ENCODE data around the gene ROCK2. TPM values are rescaled to one million over a fixed set of nuclear protein-coding genes. Genes with fewer than 3 reads are reported as not detected.

ROCK2 gene
- total and polyA plus RNA-seq, 2 donors (not counting 1 experiment from before 2014, with no cell fraction given): 2.3 to 30.2 TPM

DNA sequence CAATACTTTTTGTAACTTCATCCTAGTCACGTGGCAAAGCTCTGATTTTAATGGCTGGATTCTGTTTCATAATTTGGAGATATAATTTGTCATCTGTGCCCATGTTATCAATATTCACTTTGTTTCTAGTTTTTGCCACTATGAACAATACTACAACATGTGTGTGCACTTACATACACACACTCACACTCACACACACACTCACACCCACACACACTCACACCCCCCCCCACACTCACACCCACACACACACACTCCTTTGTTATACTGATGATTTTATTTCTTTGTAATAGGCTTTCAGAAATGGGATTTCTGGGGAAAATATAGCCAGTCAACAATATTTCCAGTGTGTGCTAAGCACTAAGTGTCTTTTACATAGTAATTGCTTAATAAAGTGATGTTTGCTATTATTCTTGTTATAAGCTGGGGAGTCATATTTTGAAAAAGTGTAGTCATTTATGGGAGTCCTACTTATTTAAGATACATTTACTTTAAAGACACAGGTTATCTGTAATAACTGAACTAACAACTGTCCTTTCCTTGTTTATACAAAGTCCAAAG is 22.8 kb upstream of the ROCK2 start:
- peaks cover 0 to 4% (median 0%) of the 10 kb centered on the region in 3 donors for H3K9me3 ChIP-seq (ENCODE audit: control extremely low read depth in 1 of 3, control insufficient read depth in 2 of 3, insufficient read depth in 1 of 3, low read length in 2 of 3)
- no CpG with 5 or more reads among the region's 1 CpG for WGBS (ENCODE audit: insufficient coverage)
- H3K27ac ChIP-seq (ENCODE audit: low read length in 2 of 2): no peak overlapping the region
- peaks cover 0 to 4% (median 0%) of the 10 kb centered on the region in 4 experiments for H3K27me3 ChIP-seq (replicated peaks in 1 of 4; ENCODE audit: control extremely low read depth in 1 of 4, control insufficient read depth in 3 of 4, insufficient read depth in 4 of 4, low read length in 3 of 4)
- ATAC-seq (ENCODE audit: low read depth): no peak
- no peak overlapping the region for H3K4me2 ChIP-seq (replicated peaks; ENCODE audit: low read depth, low read length, poor library complexity, severe bottlenecking)
- Mint-ChIP-seq H3K4me3 (no peak overlapping the region), H3K27me3 (peaks cover 9% of the 10 kb centered on the region), H3K4me1 (no peaks in the 10 kb centered on the region), H3K27ac (no peak overlapping the region), H3K9me3 (ENCODE audit: insufficient read depth) (no peaks in the 10 kb centered on the region)
- H4K20me1 ChIP-seq (ENCODE audit: control insufficient read depth, insufficient read depth, low read length, poor library complexity, severe bottlenecking): no peaks in the 10 kb centered on the region
- DNase-seq: no peak
- CTCF ChIA-PET: no interaction called here
- no peak overlapping the region for H2AFZ ChIP-seq (ENCODE audit: insufficient read depth, low read depth, low read length, poor library complexity, severe bottlenecking)
- intact Hi-C loops (cut with micrococcal nuclease): no loop called here
- TF ChIP-seq, protein P1, sequence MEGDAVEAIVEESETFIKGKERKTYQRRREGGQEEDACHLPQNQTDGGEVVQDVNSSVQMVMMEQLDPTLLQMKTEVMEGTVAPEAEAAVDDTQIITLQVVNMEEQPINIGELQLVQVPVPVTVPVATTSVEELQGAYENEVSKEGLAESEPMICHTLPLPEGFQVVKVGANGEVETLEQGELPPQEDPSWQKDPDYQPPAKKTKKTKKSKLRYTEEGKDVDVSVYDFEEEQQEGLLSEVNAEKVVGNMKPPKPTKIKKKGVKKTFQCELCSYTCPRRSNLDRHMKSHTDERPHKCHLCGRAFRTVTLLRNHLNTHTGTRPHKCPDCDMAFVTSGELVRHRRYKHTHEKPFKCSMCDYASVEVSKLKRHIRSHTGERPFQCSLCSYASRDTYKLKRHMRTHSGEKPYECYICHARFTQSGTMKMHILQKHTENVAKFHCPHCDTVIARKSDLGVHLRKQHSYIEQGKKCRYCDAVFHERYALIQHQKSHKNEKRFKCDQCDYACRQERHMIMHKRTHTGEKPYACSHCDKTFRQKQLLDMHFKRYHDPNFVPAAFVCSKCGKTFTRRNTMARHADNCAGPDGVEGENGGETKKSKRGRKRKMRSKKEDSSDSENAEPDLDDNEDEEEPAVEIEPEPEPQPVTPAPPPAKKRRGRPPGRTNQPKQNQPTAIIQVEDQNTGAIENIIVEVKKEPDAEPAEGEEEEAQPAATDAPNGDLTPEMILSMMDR (IDR thresholded peaks at IDR 0.05): no peak
- TF ChIP-seq EZH2 (IDR thresholded peaks at IDR 0.05; ENCODE audit: borderline replicate concordance, insufficient read depth, low read depth, low read length, poor library complexity, severe bottlenecking): no peak
- POLR2A ChIA-PET: no interaction called here
- no peaks in the 10 kb centered on the region for H3K36me3 ChIP-seq (replicated peaks in 1 of 2; ENCODE audit: control extremely low read depth in 1 of 2, control insufficient read depth in 1 of 2, extremely low read depth in 1 of 2, insufficient read depth in 2 of 2, low read length in 1 of 2)
- H3K4me1 ChIP-seq (ENCODE audit: control insufficient read depth in 2 of 2, insufficient read depth in 2 of 2, low read length in 2 of 2): no peaks in the 10 kb centered on the region
- H3K79me2 ChIP-seq (ENCODE audit: control insufficient read depth, insufficient read depth, low read length): no peaks in the 10 kb centered on the region
- no peak overlapping the region for H3K9ac ChIP-seq (ENCODE audit: low read length)
- no peak overlapping the region for H3K4me3 ChIP-seq (ENCODE audit: control extremely low read depth in 1 of 5, extremely low read depth in 1 of 5, insufficient read depth in 1 of 5, low read depth in 2 of 5, low read length in 4 of 5)

DNA sequence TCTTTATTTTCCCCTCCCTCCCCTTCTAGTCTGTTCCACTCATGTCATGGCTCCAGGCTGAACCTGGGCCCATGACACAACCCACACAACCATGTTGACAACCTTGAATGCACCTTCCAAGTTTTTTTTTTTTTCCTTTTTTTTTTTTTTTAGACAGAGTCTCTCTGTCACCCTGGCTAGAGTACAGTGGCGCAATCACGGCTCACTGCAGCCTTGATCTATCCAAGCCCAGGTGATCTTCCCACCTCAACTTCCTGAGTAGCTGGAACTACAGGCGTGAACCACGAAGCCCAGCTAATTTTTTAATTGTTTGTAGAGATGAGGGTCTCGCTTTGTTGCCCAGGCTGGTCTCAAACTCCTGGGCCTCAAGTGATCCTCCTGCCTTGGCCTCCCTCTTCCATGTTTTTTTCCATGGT is 21.9 kb upstream of the ROCK2 start:
- ChIA-PET POLR2A (no interaction called here), CTCF (interaction anchor here (0.7 kb wide), 1 partner anchor 45 kb away, joined by 3 read pairs; no protein-coding TSS in a partner anchor)
- Mint-ChIP-seq H3K4me1 (no peaks in the 10 kb centered on the region), H3K9me3 (ENCODE audit: insufficient read depth) (no peaks in the 10 kb centered on the region), H3K27ac (no peak overlapping the region), H3K4me3 (no peak overlapping the region), H3K27me3 (peaks cover 9% of the 10 kb centered on the region)
- ATAC-seq (ENCODE audit: low read depth) (no peak), DNase-seq (no peak)
- no peaks in the 10 kb centered on the region for H4K20me1 ChIP-seq (ENCODE audit: control insufficient read depth, insufficient read depth, low read length, poor library complexity, severe bottlenecking)
- no peak overlapping the region for H3K4me3 ChIP-seq (ENCODE audit: control extremely low read depth in 1 of 5, extremely low read depth in 1 of 5, insufficient read depth in 1 of 5, low read depth in 2 of 5, low read length in 4 of 5)
- TF ChIP-seq, protein P1 (IDR thresholded peaks at IDR 0.05): no peak
- TF ChIP-seq EZH2 (IDR thresholded peaks at IDR 0.05; ENCODE audit: borderline replicate concordance, insufficient read depth, low read depth, low read length, poor library complexity, severe bottlenecking): no peak
- H3K9ac ChIP-seq (ENCODE audit: low read length): no peak overlapping the region
- peaks cover 0 to 4% (median 0%) of the 10 kb centered on the region in 4 experiments for H3K27me3 ChIP-seq (replicated peaks in 1 of 4; ENCODE audit: control extremely low read depth in 1 of 4, control insufficient read depth in 3 of 4, insufficient read depth in 4 of 4, low read length in 3 of 4)
- H3K4me1 ChIP-seq (ENCODE audit: control insufficient read depth in 2 of 2, insufficient read depth in 2 of 2, low read length in 2 of 2): no peaks in the 10 kb centered on the region
- no peak overlapping the region for H2AFZ ChIP-seq (ENCODE audit: insufficient read depth, low read depth, low read length, poor library complexity, severe bottlenecking)
- no peak overlapping the region for H3K4me2 ChIP-seq (replicated peaks; ENCODE audit: low read depth, low read length, poor library complexity, severe bottlenecking)
- no CpG with 5 or more reads among the region's 5 CpGs for WGBS (ENCODE audit: insufficient coverage)
- H3K9me3 ChIP-seq (ENCODE audit: control extremely low read depth in 1 of 3, control insufficient read depth in 2 of 3, insufficient read depth in 1 of 3, low read length in 2 of 3): no peaks in the 10 kb centered on the region
- no peaks in the 10 kb centered on the region for H3K79me2 ChIP-seq (ENCODE audit: control insufficient read depth, insufficient read depth, low read length)
- no peaks in the 10 kb centered on the region for H3K36me3 ChIP-seq (replicated peaks in 1 of 2; ENCODE audit: control extremely low read depth in 1 of 2, control insufficient read depth in 1 of 2, extremely low read depth in 1 of 2, insufficient read depth in 2 of 2, low read length in 1 of 2)
- no peak overlapping the region for H3K27ac ChIP-seq (ENCODE audit: low read length in 2 of 2)
- intact Hi-C loops (cut with micrococcal nuclease): no loop called here
